ENCODE measurements around the gene STEAP2. TPM values are rescaled to one million over a fixed set of nuclear protein-coding genes. Genes with fewer than 3 reads are reported as not detected.

The STEAP2 gene
- total RNA-seq, 6 experiments from 2014 or later, result 1.5 to 9.8 (median 5.3) TPM

DNA sequence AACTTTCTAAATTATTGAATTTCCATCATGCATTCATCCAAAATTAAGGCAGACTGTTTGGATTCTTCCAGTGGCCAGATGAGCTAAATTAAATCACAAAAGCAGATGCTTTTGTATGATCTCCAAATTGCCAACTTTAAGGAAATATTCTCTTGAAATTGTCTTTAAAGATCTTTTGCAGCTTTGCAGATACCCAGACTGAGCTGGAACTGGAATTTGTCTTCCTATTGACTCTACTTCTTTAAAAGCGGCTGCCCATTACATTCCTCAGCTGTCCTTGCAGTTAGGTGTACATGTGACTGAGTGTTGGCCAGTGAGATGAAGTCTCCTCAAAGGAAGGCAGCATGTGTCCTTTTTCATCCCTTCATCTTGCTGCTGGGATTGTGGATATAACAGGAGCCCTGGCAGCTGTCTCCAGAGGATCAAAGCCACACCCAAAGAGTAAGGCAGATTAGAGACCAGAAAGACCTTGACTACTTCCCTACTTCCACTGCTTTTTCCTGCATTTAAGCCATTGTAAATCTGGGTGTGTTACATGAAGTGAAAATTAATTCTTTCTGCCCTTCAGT, 25.3 kb downstream of the STEAP2 start:
- ATAC-seq, result no peak
- no peak overlapping the region for H3K27ac ChIP-seq
- no peaks in the 10 kb centered on the region for H3K9me3 ChIP-seq
- no peaks in the 10 kb centered on the region for H3K27me3 ChIP-seq
- intact Hi-C loops (cut with DNase I), result no loop called here
- H3K4me1 ChIP-seq, result no peaks in the 10 kb centered on the region
- DNase-seq, result no peak
- WGBS (ENCODE audit: insufficient coverage, low coverage, low lambda C conversion rate, missing lambda C conversion rate), result 100% methylated on average over 1 of the region's 1 CpG
- no peak overlapping the region for H3K4me3 ChIP-seq
- H3K36me3 ChIP-seq, result no peaks in the 10 kb centered on the region
- TF ChIP-seq POLR2A (IDR thresholded peaks at IDR 0.05), result no peak
- no peak for TF ChIP-seq CTCF (IDR thresholded peaks at IDR 0.05)

DNA sequence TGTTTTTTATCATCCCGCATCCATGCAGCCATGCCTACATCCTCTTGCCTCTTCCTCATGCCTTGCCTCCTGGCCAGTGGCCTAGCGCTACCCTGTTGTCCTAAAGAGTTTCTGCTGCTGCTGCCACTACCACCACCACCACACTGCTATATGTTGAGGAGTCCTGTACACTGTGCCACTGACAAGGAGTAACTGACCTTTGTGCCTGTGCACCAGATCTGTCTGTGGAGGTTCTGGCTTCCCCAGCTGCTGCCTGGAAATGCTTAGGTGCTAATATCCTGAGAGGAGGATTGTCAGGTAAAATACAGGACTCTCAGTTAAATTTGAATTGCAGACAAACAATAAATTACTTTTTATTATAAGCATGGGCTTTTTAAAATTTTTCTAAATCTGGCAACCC, 26.5 kb downstream of the STEAP2 start:
- WGBS (ENCODE audit: insufficient coverage, low coverage, low lambda C conversion rate, missing lambda C conversion rate), result 82% methylated on average over 2 of the region's 2 CpGs
- DNase-seq (no peak), ATAC-seq (no peak)
- Histone ChIP-seq H3K27ac (no peak overlapping the region), H3K4me1 (no peaks in the 10 kb centered on the region), H3K27me3 (no peaks in the 10 kb centered on the region), H3K36me3 (no peaks in the 10 kb centered on the region), H3K4me3 (no peak overlapping the region), H3K9me3 (no peaks in the 10 kb centered on the region)
- no peak for TF ChIP-seq POLR2A (IDR thresholded peaks at IDR 0.05)
- no peak for TF ChIP-seq CTCF (IDR thresholded peaks at IDR 0.05)
- intact Hi-C loops (cut with DNase I), result no loop called here

- ATAC-seq (no peak), DNase-seq (no peak)
- Histone ChIP-seq H3K9me3 (no peaks in the 10 kb centered on the region), H3K4me3 (no peak overlapping the region), H3K36me3 (no peaks in the 10 kb centered on the region), H3K27me3 (no peaks in the 10 kb centered on the region), H3K27ac (no peak overlapping the region), H3K4me1 (no peaks in the 10 kb centered on the region)
- TF ChIP-seq CTCF (IDR thresholded peaks at IDR 0.05) (no peak), POLR2A (IDR thresholded peaks at IDR 0.05) (no peak)
- intact Hi-C loops (cut with DNase I), result no loop called here
- WGBS (ENCODE audit: insufficient coverage, low coverage, low lambda C conversion rate, missing lambda C conversion rate), result 63% methylated on average over 1 of the region's 1 CpG
Observed at GRCh38 chr7:90238583-90238982, 27.0 kb downstream of the STEAP2 start.

DNA sequence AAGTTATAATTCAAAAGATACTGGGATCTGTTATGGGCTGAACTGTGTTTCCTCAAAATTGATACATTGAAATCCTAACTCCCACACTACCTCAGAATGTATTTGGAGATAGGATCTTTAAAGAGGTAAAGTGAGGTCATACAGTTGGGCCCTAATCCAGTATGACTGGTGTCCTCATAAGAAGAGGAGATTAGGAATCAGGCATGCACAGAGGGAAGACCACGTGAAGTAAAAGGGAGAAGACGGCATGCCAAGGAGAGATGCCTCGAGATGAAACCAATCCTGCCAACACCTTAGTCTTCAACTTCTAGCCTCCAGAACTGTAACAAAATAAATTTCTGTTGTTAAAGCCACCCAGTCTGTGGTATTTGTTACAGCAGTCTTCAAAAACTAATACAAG, 27.5 kb downstream of the STEAP2 start:
- H3K27ac ChIP-seq, result no peak overlapping the region
- H3K9me3 ChIP-seq, result no peaks in the 10 kb centered on the region
- WGBS (ENCODE audit: insufficient coverage, low coverage, low lambda C conversion rate, missing lambda C conversion rate), result 85% methylated on average over 3 of the region's 3 CpGs
- no peak for TF ChIP-seq CTCF (IDR thresholded peaks at IDR 0.05)
- TF ChIP-seq POLR2A (IDR thresholded peaks at IDR 0.05), result no peak
- ATAC-seq, result no peak
- H3K27me3 ChIP-seq, result no peaks in the 10 kb centered on the region
- no peak overlapping the region for H3K4me3 ChIP-seq
- intact Hi-C loops (cut with DNase I), result no loop called here
- H3K36me3 ChIP-seq, result no peaks in the 10 kb centered on the region
- H3K4me1 ChIP-seq, result no peaks in the 10 kb centered on the region
- no peak for DNase-seq
